SH-SY5Y (cell line): ENCODE data around the gene CNIH3.

ENCODE experiments used
- GATA2 ChIP-seq: IDR thresholded peaks from 2 replicates; pipeline ENCODE4 v1.6.1; 2011; ENCODE audit warnings: mild to moderate bottlenecking, low read depth, low read length
- GATA3 ChIP-seq: IDR thresholded peaks from 2 replicates; pipeline ENCODE4 v1.6.1; 2011; ENCODE audit warnings: low read depth, mild to moderate bottlenecking, low read length, moderate library complexity

DNA sequence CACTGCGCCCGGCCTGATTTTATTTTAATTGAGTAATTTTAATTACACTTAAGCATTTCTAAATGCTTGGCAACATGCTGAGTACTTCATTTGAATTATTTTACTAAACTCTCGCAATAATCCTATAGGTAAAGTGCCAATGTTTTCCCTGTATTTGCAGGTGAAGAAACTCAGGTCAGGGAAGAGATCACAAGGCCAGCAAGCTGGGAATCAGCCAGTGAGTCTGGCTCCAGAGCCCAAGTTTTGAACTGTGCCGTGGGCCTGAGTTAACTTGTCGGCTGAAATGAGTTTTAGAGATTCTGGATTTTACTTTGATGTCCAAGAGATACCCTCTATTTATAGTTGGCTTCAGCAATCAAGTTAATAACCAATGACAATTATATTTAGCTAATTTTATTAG, 141.4 kb downstream of the CNIH3 start:
- no peak for TF ChIP-seq GATA2
- TF ChIP-seq GATA3, result no peak
